H1 (cell line): ENCODE data around the gene SHC3. TPM values are rescaled to one million over a fixed set of nuclear protein-coding genes. Genes with fewer than 3 reads are reported as not detected.

Experiments
- CTCF ChIA-PET: fragments of 300-600 bp; sonication (Branson Sonifier 250); formaldehyde crosslinking; loops from one replicate; lab custom pipeline; 2021; ENCODE audit not compliant: partially characterized antibody; lab: Charles Lee
- POLR2A ChIA-PET: fragments of 300-600 bp; sonication (Branson Sonifier 250); formaldehyde crosslinking; loops from one replicate; lab custom pipeline; 2021; ENCODE audit warnings: inconsistent platforms; ENCODE audit not compliant: partially characterized antibody; lab: Charles Lee
- DNase-seq, 2 experiments: peaks; one replicate each; pipeline versions ENCODE4 v3.0.0 to v3.0.0-alpha.2; 2010 to 2022; ENCODE audit warnings: low spot score in 2 of 2, low read depth in 1 of 2, mixed read lengths in 1 of 2
- FAIRE-seq: peaks from 2 replicates; lab custom pipeline; 2011; peaks lifted over from hg19 to GRCh38; lab: Jason Lieb, UNC
- H2AFZ ChIP-seq: 2 replicates; pipeline ENCODE4 v1.8.1; 2012; ENCODE audit warnings: low read length, inconsistent platforms
- H2AK5ac ChIP-seq: 2 replicates; pipeline ENCODE4 v1.6.1; 2013; ENCODE audit warnings: low read depth, low read length
- H2BK120ac ChIP-seq: replicated peaks from 2 replicates; pipeline ENCODE3; 2013; ENCODE audit warnings: low read depth, low read length, inconsistent platforms
- H2BK12ac ChIP-seq: 2 replicates; pipeline ENCODE4 v1.6.1; 2013; ENCODE audit warnings: low read depth, low read length
- H2BK15ac ChIP-seq: 2 replicates; pipeline ENCODE4 v1.6.1; 2013; ENCODE audit warnings: low read length
- H2BK20ac ChIP-seq: 2 replicates; pipeline ENCODE4 v1.6.1; 2013; ENCODE audit warnings: low read length
- H2BK5ac ChIP-seq: 2 replicates; pipeline ENCODE4 v1.6.1; 2013; ENCODE audit warnings: low read depth, low read length
- H3K14ac ChIP-seq: 2 replicates; pipeline ENCODE4 v1.6.1; 2013; ENCODE audit warnings: inconsistent platforms; ENCODE audit not compliant: insufficient read length
- H3K18ac ChIP-seq: 2 replicates; pipeline ENCODE4 v1.6.1; 2013; ENCODE audit warnings: low read length; ENCODE audit errors: extremely low read depth
- H3K23ac ChIP-seq: 2 replicates; pipeline ENCODE4 v1.6.1; 2013; ENCODE audit warnings: inconsistent platforms; ENCODE audit not compliant: insufficient read length
- H3K23me2 ChIP-seq: 2 replicates; pipeline ENCODE4 v1.6.1; 2013; ENCODE audit warnings: low read depth, low read length
- H3K27ac ChIP-seq: 2 replicates; pipeline ENCODE4 v1.6.1; 2011; ENCODE audit warnings: low read depth, low read length, inconsistent platforms
- H3K27me3 ChIP-seq, 4 experiments: replicated peaks in 1 of 4; 1 replicate in 1 of 4; 2 replicates in 3 of 4; pipeline versions ENCODE4 v1.6.1 to v1.8.1; 2011 to 2013; ENCODE audit warnings: low read length in 3 of 4, mild to moderate bottlenecking in 3 of 4, inconsistent platforms in 2 of 4, mixed read lengths in 2 of 4, moderate library complexity in 1 of 4; ENCODE audit not compliant: control insufficient read depth in 3 of 4, insufficient read depth in 3 of 4; ENCODE audit errors: extremely low read depth in 1 of 4
- H3K36me3 ChIP-seq, 4 experiments: 2 replicates each; pipeline versions ENCODE4 v1.6.1 to v1.8.1; 2011 to 2013; ENCODE audit warnings: mild to moderate bottlenecking in 4 of 4, low read length in 3 of 4, moderate library complexity in 2 of 4, control low read depth in 1 of 4, inconsistent platforms in 1 of 4; ENCODE audit not compliant: insufficient read depth in 4 of 4, control insufficient read depth in 2 of 4
- H3K4ac ChIP-seq: replicated peaks from 2 replicates; pipeline ENCODE3; 2013; ENCODE audit warnings: low read length, low read depth, mixed read lengths, inconsistent platforms; ENCODE audit not compliant: insufficient read length
- H3K4me1 ChIP-seq, 4 experiments: replicated peaks in 1 of 4; 1 replicate in 1 of 4; 2 replicates in 3 of 4; pipeline versions ENCODE4 v1.6.1 to v1.8.1; 2011 to 2013; ENCODE audit warnings: low read length in 3 of 4, inconsistent platforms in 2 of 4, mixed read lengths in 1 of 4; ENCODE audit not compliant: insufficient read depth in 4 of 4, control insufficient read depth in 3 of 4
- H3K4me2 ChIP-seq, 2 experiments: 2 replicates each; pipeline versions ENCODE4 v1.6.1 to v1.8.1; 2011 to 2013; ENCODE audit warnings: low read depth in 2 of 2, low read length in 2 of 2, control low read depth in 1 of 2, inconsistent platforms in 1 of 2, mild to moderate bottlenecking in 1 of 2; ENCODE audit not compliant: insufficient read depth in 1 of 2
- H3K4me3 ChIP-seq, 4 experiments: fragments of 200-600, 300-600 bp in 1 of 4; sonication (generic), shearing (Covaris generic), sonication (Bioruptor Twin) in 1 of 4; 2 replicates each; pipeline versions ENCODE4 v1.5.1 to v1.8.1; 2011 to 2016; ENCODE audit warnings: low read length in 4 of 4, low read depth in 3 of 4, control low read depth in 2 of 4, inconsistent platforms in 2 of 4, mild to moderate bottlenecking in 2 of 4, mixed read lengths in 1 of 4, moderate library complexity in 1 of 4; ENCODE audit not compliant: insufficient read depth in 2 of 4; ENCODE audit errors: extremely low read depth in 1 of 4
- H3K56ac ChIP-seq: replicated peaks from 2 replicates; pipeline ENCODE3; 2013; ENCODE audit warnings: low read depth, mild to moderate bottlenecking, mixed read lengths, low read length, inconsistent platforms; ENCODE audit not compliant: insufficient read length
- H3K79me1 ChIP-seq: 2 replicates; pipeline ENCODE4 v1.6.1; 2013; ENCODE audit warnings: low read depth, low read length, control low read depth
- H3K79me2 ChIP-seq, 2 experiments: 2 replicates each; pipeline versions ENCODE4 v1.6.1 to v1.8.1; 2012 to 2013; ENCODE audit warnings: low read length in 2 of 2, mild to moderate bottlenecking in 2 of 2, inconsistent platforms in 1 of 2; ENCODE audit not compliant: insufficient read depth in 2 of 2, control insufficient read depth in 1 of 2
- H3K9ac ChIP-seq, 4 experiments: replicated peaks in 1 of 4; 1 replicate in 1 of 4; 2 replicates in 3 of 4; pipeline versions ENCODE4 v1.6.1 to v1.8.1; 2011 to 2013; ENCODE audit warnings: low read depth in 3 of 4, low read length in 3 of 4, control low read depth in 2 of 4, mild to moderate bottlenecking in 2 of 4, moderate library complexity in 2 of 4, inconsistent platforms in 1 of 4; ENCODE audit errors: extremely low read depth in 1 of 4
- H3K9me3 ChIP-seq, 2 experiments: 2 replicates each; pipeline versions ENCODE4 v1.6.1 to v1.8.1; 2012 to 2013; ENCODE audit warnings: mild to moderate bottlenecking in 2 of 2, moderate library complexity in 2 of 2, control low read depth in 1 of 2, inconsistent platforms in 1 of 2, low read depth in 1 of 2, low read length in 1 of 2, mixed read lengths in 1 of 2; ENCODE audit not compliant: insufficient read depth in 2 of 2
- H4K20me1 ChIP-seq, 2 experiments: replicated peaks in 1 of 2; 2 replicates each; pipeline versions ENCODE3 to v1.8.1; 2011 to 2013; ENCODE audit warnings: inconsistent platforms in 2 of 2, low read length in 2 of 2, mild to moderate bottlenecking in 1 of 2; ENCODE audit not compliant: insufficient read depth in 2 of 2, control insufficient read depth in 1 of 2
- H4K5ac ChIP-seq: 2 replicates; pipeline ENCODE4 v1.6.1; 2013; ENCODE audit warnings: low read length, low read depth, mixed read lengths, inconsistent platforms; ENCODE audit not compliant: insufficient read length
- H4K8ac ChIP-seq: 2 replicates; pipeline ENCODE4 v1.8.0; 2013; ENCODE audit warnings: mild to moderate bottlenecking, moderate library complexity, low read length, inconsistent platforms; ENCODE audit not compliant: insufficient read depth; ENCODE audit errors: extremely low read depth
- H4K91ac ChIP-seq: replicated peaks from 2 replicates; pipeline ENCODE3; 2013; ENCODE audit warnings: low read length, mixed read lengths, inconsistent platforms; ENCODE audit not compliant: insufficient read length
- CBX5 ChIP-seq: fragments of 300-800, 300-1000 bp; sonication (generic); IDR thresholded peaks from 2 replicates; pipeline ENCODE4 v1.7.1; 2016; ENCODE audit warnings: antibody characterized with exemption, low read length, low read depth
- CEBPB ChIP-seq: IDR thresholded peaks from 2 replicates; pipeline ENCODE4 v1.6.1; 2012; ENCODE audit warnings: low read depth, low read length
- CTCF ChIP-seq, 3 experiments: IDR thresholded peaks; 1 replicate in 2 of 3; 2 replicates in 1 of 3; pipeline versions ENCODE4 v1.5.1 to v1.6.1; 2011; ENCODE audit warnings: low read length in 3 of 3, mild to moderate bottlenecking in 3 of 3, inconsistent platforms in 2 of 3, low read depth in 1 of 3, moderate library complexity in 1 of 3; ENCODE audit not compliant: insufficient read depth in 1 of 3; ENCODE audit errors: control extremely low read depth in 1 of 3
- FOSL1 ChIP-seq: IDR thresholded peaks from 2 replicates; pipeline ENCODE4 v1.6.1; 2011; ENCODE audit warnings: mild to moderate bottlenecking, low read depth, low read length, moderate library complexity; ENCODE audit not compliant: insufficient read depth
- GABPA ChIP-seq: IDR thresholded peaks from 2 replicates; pipeline ENCODE4 v1.6.1; 2011; ENCODE audit warnings: mild to moderate bottlenecking, low read length, moderate library complexity, borderline replicate concordance; ENCODE audit not compliant: insufficient read depth
- POLR2A ChIP-seq, 2 experiments: IDR thresholded peaks; 1 replicate in 1 of 2; 2 replicates in 1 of 2; pipeline ENCODE4 v1.6.1; 2011; ENCODE audit warnings: low read depth in 2 of 2, low read length in 2 of 2, mild to moderate bottlenecking in 2 of 2; ENCODE audit errors: control extremely low read depth in 1 of 2
- POLR2AphosphoS5 ChIP-seq: IDR thresholded peaks from 2 replicates; pipeline ENCODE4 v1.6.1; 2011; ENCODE audit warnings: low read depth, low read length
- SIN3A ChIP-seq, 2 experiments: IDR thresholded peaks in 1 of 2; conservative IDR thresholded peaks in 1 of 2; 2 replicates each; pipeline ENCODE4 v1.6.1; 2011 to 2012; ENCODE audit warnings: low read length in 2 of 2, improper control_type of control experiment in 1 of 2, low read depth in 1 of 2, mild to moderate bottlenecking in 1 of 2
- SUZ12 ChIP-seq: fragments of 200-600 bp; sonication (generic); IDR thresholded peaks from 2 replicates; pipeline ENCODE4 v1.6.1; 2012; ENCODE audit warnings: mild to moderate bottlenecking, inconsistent platforms, low read length, moderate library complexity, mixed read lengths
- WGBS, 2 experiments: shearing (Covaris generic) in 1 of 2; methylation state at CpG; one replicate each; pipeline versions ENCODE4 v1.1.6 to v1.1.7; 2013 to 2015; ENCODE audit warnings: low lambda C conversion rate in 2 of 2, mixed read lengths in 2 of 2, inconsistent platforms in 1 of 2, low coverage in 1 of 2, missing lambda C conversion rate in 1 of 2; ENCODE audit not compliant: insufficient replicate concordance in 2 of 2, insufficient coverage in 1 of 2, insufficient read length in 1 of 2; ENCODE audit errors: extremely low coverage in 1 of 2, missing lambda C conversion rate in 1 of 2; 5-methylcytosine and 5-hydroxymethylcytosine counted together
- polyA plus RNA-seq, 7 experiments: library from polyadenylated mRNA; depleted of rRNA in 3 of 7; stranded (reverse) in 5 of 7; unstranded in 2 of 7; fragments of >200 nt in 5 of 7; fragments of 200-250 nt in 2 of 7; gene quantifications; 1 replicate in 5 of 7; 2 replicates in 1 of 7; 4 replicates in 1 of 7; pipeline versions ENCODE4 v1.2.1 to v1.2.3, GENCODE V29; 2011 to 2013; ENCODE audit warnings: missing spikeins in 2 of 7, mixed read lengths in 2 of 7
- total RNA-seq: library from RNA; stranded (reverse); fragmentation: NEBNext Ultra II Directional; extraction: Animal tissue kit (Norgen Biotek cat#: 25700); gene quantifications from 2 replicates; pipeline ENCODE4 v1.2.1, GENCODE V29; 2021
- TF ChIP-seq, protein P1 (sequence below): IDR thresholded peaks from 2 replicates; pipeline ENCODE4 v1.6.1; 2011; ENCODE audit warnings: low read depth, mild to moderate bottlenecking, low read length; ENCODE audit not compliant: insufficient read depth

The SHC3 gene
- total and polyA plus RNA-seq, 2 of the 8 experiments (the other 6 are each of a cell fraction or from before 2014, with no cell fraction given), result 1.4 to 7.1 TPM

DNA sequence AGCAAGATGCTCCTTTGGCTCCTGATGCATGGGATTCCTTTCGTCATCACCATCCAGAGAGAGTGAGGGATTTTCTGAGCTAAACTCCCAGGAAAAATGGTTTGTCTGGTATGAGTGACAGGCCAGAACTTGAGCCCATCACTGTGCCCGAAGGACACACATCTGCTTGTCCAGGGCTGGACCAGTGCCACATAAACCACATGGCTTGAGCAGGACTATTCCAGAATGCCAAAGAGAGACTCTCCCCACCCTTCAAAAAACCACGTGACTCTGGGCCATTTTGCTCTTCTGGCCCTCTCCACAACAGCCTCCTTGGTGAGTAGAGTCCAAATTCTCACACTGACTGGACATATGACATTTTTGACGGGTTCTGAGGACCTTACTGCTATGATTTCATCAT lies 46.4 kb upstream of the SHC3 start:
- TF ChIP-seq POLR2AphosphoS5 (no peak), CBX5 (no peak), CEBPB (no peak), GABPA (no peak), CTCF (IDR thresholded peaks at IDR 0.05; ENCODE audit: control extremely low read depth in 1 of 3, insufficient read depth in 1 of 3, low read depth in 1 of 3, low read length in 3 of 3) (no peak), SUZ12 (no peak), SIN3A (conservative IDR thresholded peaks at IDR 0.05 in 1 of 2, IDR thresholded peaks at IDR 0.05 in 1 of 2; ENCODE audit: low read depth in 1 of 2, low read length in 2 of 2) (no peak), POLR2A (IDR thresholded peaks at IDR 0.05; ENCODE audit: control extremely low read depth in 1 of 2, low read depth in 2 of 2, low read length in 2 of 2) (no peak), FOSL1 (no peak)
- TF ChIP-seq, protein P1, sequence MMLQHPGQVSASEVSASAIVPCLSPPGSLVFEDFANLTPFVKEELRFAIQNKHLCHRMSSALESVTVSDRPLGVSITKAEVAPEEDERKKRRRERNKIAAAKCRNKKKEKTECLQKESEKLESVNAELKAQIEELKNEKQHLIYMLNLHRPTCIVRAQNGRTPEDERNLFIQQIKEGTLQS, result no peak
- TF ChIP-seq, all 59 proteins: peak for 0
- no peaks in the 10 kb centered on the region; the same call in 1 of the 2 replicates for H3K79me1 ChIP-seq
- H3K27ac ChIP-seq, result no peak overlapping the region
- no peaks in the 10 kb centered on the region; a peak in 1 of 7 replicates for H3K27me3 ChIP-seq
- H4K20me1 ChIP-seq, result no peaks in the 10 kb centered on the region
- no peak overlapping the region for H3K23ac ChIP-seq
- H2BK15ac ChIP-seq, result no peak overlapping the region
- DNase-seq (no peak), FAIRE-seq (no peak)
- no peak overlapping the region for H2BK12ac ChIP-seq
- ChIA-PET CTCF (interaction anchor here (0.6 kb wide), 1 partner anchor 45 kb away, joined by 4 read pairs; no protein-coding TSS in a partner anchor), POLR2A (no interaction called here)
- no peak overlapping the region for H3K4me2 ChIP-seq
- H4K91ac ChIP-seq, result no peak overlapping the region
- no peak overlapping the region for H3K14ac ChIP-seq
- H2BK5ac ChIP-seq, result no peak overlapping the region
- H3K23me2 ChIP-seq, result peaks cover 3% of the 10 kb centered on the region; the same call in 1 of the 2 replicates
- peaks cover 0 to 12% (median 5%) of the 10 kb centered on the region in 4 experiments; a peak in 3 of 7 replicates for H3K4me1 ChIP-seq
- no peak overlapping the region for H2BK20ac ChIP-seq
- H4K5ac ChIP-seq, result no peak overlapping the region
- H3K56ac ChIP-seq, result no peak overlapping the region
- no peak overlapping the region; a peak in 1 of 7 replicates for H3K9ac ChIP-seq
- no peak overlapping the region for H2AK5ac ChIP-seq
- H3K79me2 ChIP-seq, result no peaks in the 10 kb centered on the region
- no peaks in the 10 kb centered on the region for H3K36me3 ChIP-seq
- no peaks in the 10 kb centered on the region for H3K9me3 ChIP-seq
- 90% methylated on average over 4 of the region's 4 CpGs; no CpG with 5 or more reads in 1 of the 2 experiments for WGBS, 2 experiments
- H2AFZ ChIP-seq, result no peak overlapping the region
- H3K18ac ChIP-seq, result no peak overlapping the region
- H4K8ac ChIP-seq, result no peak overlapping the region
- no peak overlapping the region for H3K4me3 ChIP-seq
- H2BK120ac ChIP-seq, result no peak overlapping the region
- no peak overlapping the region for H3K4ac ChIP-seq
